Suprapubic skin (tissue), 3 donors: Measurements from ENCODE around the gene TIMM23.

Source experiments
- CTCF ChIP-seq, 2 donors: fragments of 200-600 bp in 1 of 2; fragments of 450-650 bp in 1 of 2; sonication (generic) in 1 of 2; IDR thresholded peaks; one replicate each; pipeline ENCODE4 v1.5.1; 2016 to 2019; ENCODE audit warnings: antibody characterized with exemption in 2 of 2, mild to moderate bottlenecking in 1 of 2, moderate library complexity in 1 of 2
- POLR2A ChIP-seq, 2 donors: fragments of 450-650 bp; IDR thresholded peaks; one replicate each; pipeline ENCODE4 v1.6.1; 2017; ENCODE audit warnings: antibody characterized with exemption in 2 of 2, mild to moderate bottlenecking in 2 of 2, moderate library complexity in 2 of 2

- TF ChIP-seq CTCF (IDR thresholded peaks at IDR 0.05) (no peak), POLR2A (IDR thresholded peaks at IDR 0.05) (no peak)
Observed at GRCh38 chr10:46019177-46019528, 46.9 kb downstream of the TIMM23 start.
